CD4-positive, alpha-beta T cell (primary cell): Measurements from ENCODE around the gene ACAP2. TPM values are rescaled to one million over a fixed set of nuclear protein-coding genes. Genes with fewer than 3 reads are reported as not detected.

Source experiments
- ATAC-seq: fragments of 200-7000 bp; cut with Tn5 transposase; one replicate; pipeline ENCODE4 v1.10.0; 2022; ENCODE audit warnings: mild to moderate bottlenecking; ENCODE audit not compliant: poor library complexity
- CTCF ChIA-PET: fragments of 350-600 bp; sonication (Branson Sonifier 250); formaldehyde crosslinking; loops from one replicate; lab custom pipeline; 2021; ENCODE audit warnings: antibody characterized with exemption, inconsistent platforms; lab: Charles Lee
- POLR2A ChIA-PET: fragments of 350-600 bp; sonication (Branson Sonifier 250); formaldehyde crosslinking; loops from one replicate; lab custom pipeline; 2021; ENCODE audit warnings: antibody characterized with exemption, inconsistent platforms; lab: Charles Lee
- DNase-seq, 14 experiments: peaks; one replicate each; pipeline ENCODE4 v3.0.0-alpha.2; 2013 to 2020; ENCODE audit warnings: mixed read lengths in 2 of 14
- H3K27ac ChIP-seq, 2 donors: one replicate each; pipeline versions ENCODE4 v1.5.1 to v1.7.0; 2013; ENCODE audit warnings: low read length in 2 of 2, low read depth in 1 of 2, mild to moderate bottlenecking in 1 of 2
- H3K27me3 ChIP-seq, 2 experiments: 1 replicate in 1 of 2; 2 replicates in 1 of 2; pipeline versions ENCODE4 v1.6.1 to v1.7.0; 2013; ENCODE audit warnings: low read length in 2 of 2, control low read depth in 1 of 2, mild to moderate bottlenecking in 1 of 2, moderate library complexity in 1 of 2; ENCODE audit not compliant: insufficient read depth in 2 of 2, control insufficient read depth in 1 of 2
- H3K36me3 ChIP-seq: one replicate; pipeline ENCODE4 v1.6.1; 2013; ENCODE audit warnings: low read length, control low read depth; ENCODE audit not compliant: insufficient read depth
- H3K4me1 ChIP-seq: one replicate; pipeline ENCODE4 v1.6.1; 2013; ENCODE audit warnings: low read length, control low read depth; ENCODE audit not compliant: insufficient read depth
- H3K4me3 ChIP-seq: one replicate; pipeline ENCODE4 v1.5.1; 2013; ENCODE audit warnings: mild to moderate bottlenecking, low read length, moderate library complexity
- H3K9me3 ChIP-seq, 2 experiments: 1 replicate in 1 of 2; 2 replicates in 1 of 2; pipeline versions ENCODE4 v1.6.1 to v1.7.0; 2013; ENCODE audit warnings: low read length in 2 of 2, mild to moderate bottlenecking in 2 of 2, control low read depth in 1 of 2, moderate library complexity in 1 of 2; ENCODE audit not compliant: control insufficient read depth in 1 of 2, insufficient read depth in 1 of 2
- H3K27ac Mint-ChIP-seq: one replicate; pipeline ENCODE4 v1.8.0; 2020; ENCODE audit warnings: mixed read lengths
- H3K27me3 Mint-ChIP-seq: one replicate; pipeline ENCODE4 v1.8.0; 2021; ENCODE audit warnings: mixed read lengths
- H3K36me3 Mint-ChIP-seq: one replicate; pipeline ENCODE4 v1.8.0; 2021; ENCODE audit warnings: low read depth, mixed read lengths
- H3K4me1 Mint-ChIP-seq: one replicate; pipeline ENCODE4 v1.8.0; 2021; ENCODE audit warnings: low read depth, mixed read lengths
- H3K4me3 Mint-ChIP-seq: one replicate; pipeline ENCODE4 v1.8.0; 2020; ENCODE audit warnings: mild to moderate bottlenecking, mixed read lengths
- H3K9me3 Mint-ChIP-seq: one replicate; pipeline ENCODE4 v1.8.0; 2020; ENCODE audit warnings: mixed read lengths
- intact Hi-C, 2 experiments: fragments of 100-400 bp; cut with DNase I in 1 of 2; cut with micrococcal nuclease in 1 of 2; formaldehyde crosslinking; loops; one replicate each; pipeline versions ENCODE4 v1.15.1 to v1.9.0; 2023 to 2025; cut with DNase I, micrococcal nuclease
- total RNA-seq, 174 experiments: library from RNA in 2 of 174; stranded (reverse) in 2 of 174; gene quantifications; one replicate each; pipeline ENCODE4 v1.2.3 and lab custom pipeline; 2021 to 2026
- TF ChIP-seq, protein P1 (sequence below): fragments of 200-600 bp; IDR thresholded peaks from one replicate; pipeline ENCODE4 v1.8.0; 2022; ENCODE audit warnings: antibody characterized with exemption, mild to moderate bottlenecking

Gene ACAP2
- total RNA-seq, 2 experiments from 2014 or later, result 50.7 to 51.4 TPM

DNA sequence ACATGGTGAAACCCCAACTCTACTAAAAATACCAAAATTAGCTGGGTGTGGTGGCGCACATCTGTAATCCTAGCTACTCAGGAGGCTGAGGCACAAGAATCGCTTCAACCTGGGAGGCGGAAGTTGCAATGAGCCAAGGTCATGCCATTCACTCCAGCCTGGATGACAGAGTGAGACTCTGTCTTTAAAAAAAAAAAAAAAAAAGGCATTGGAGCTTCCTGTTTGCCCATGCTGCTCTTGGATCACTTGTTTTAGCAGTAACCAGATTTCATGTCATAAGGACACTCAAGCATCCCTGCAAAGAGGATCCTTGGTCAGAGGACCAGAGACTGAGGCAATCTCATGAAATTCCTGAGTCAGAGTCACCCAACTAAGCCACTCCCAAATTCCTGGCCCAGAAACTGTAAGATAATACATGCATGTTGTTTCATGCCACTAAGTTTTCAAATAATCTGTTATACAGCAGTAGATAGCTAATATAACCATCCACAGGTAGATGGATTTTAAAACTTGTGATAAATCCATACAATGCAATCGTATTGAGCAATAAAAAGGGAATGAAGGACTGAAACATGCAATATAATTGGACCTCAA, 89.8 kb downstream of the ACAP2 start:
- H3K4me3 Mint-ChIP-seq, result no peak overlapping the region
- peaks cover 57% of the 10 kb centered on the region for H3K36me3 Mint-ChIP-seq
- CTCF ChIA-PET, result no interaction called here
- H3K4me1 Mint-ChIP-seq, result peaks cover 28% of the 10 kb centered on the region
- no peak overlapping the region for H3K27ac Mint-ChIP-seq
- H3K27me3 ChIP-seq, result no peaks in the 10 kb centered on the region
- TF ChIP-seq, protein P1, sequence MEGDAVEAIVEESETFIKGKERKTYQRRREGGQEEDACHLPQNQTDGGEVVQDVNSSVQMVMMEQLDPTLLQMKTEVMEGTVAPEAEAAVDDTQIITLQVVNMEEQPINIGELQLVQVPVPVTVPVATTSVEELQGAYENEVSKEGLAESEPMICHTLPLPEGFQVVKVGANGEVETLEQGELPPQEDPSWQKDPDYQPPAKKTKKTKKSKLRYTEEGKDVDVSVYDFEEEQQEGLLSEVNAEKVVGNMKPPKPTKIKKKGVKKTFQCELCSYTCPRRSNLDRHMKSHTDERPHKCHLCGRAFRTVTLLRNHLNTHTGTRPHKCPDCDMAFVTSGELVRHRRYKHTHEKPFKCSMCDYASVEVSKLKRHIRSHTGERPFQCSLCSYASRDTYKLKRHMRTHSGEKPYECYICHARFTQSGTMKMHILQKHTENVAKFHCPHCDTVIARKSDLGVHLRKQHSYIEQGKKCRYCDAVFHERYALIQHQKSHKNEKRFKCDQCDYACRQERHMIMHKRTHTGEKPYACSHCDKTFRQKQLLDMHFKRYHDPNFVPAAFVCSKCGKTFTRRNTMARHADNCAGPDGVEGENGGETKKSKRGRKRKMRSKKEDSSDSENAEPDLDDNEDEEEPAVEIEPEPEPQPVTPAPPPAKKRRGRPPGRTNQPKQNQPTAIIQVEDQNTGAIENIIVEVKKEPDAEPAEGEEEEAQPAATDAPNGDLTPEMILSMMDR, result no peak
- no peaks in the 10 kb centered on the region for H3K9me3 Mint-ChIP-seq
- H3K36me3 ChIP-seq, result peaks cover 32% of the 10 kb centered on the region
- no peak overlapping the region for H3K4me3 ChIP-seq
- intact Hi-C loops, result no loop called here
- ATAC-seq (no peak), DNase-seq (no peak)
- POLR2A ChIA-PET, result no interaction called here
- no peaks in the 10 kb centered on the region for H3K9me3 ChIP-seq
- no peaks in the 10 kb centered on the region for H3K27me3 Mint-ChIP-seq
- H3K4me1 ChIP-seq, result no peaks in the 10 kb centered on the region
- no peak overlapping the region for H3K27ac ChIP-seq

DNA sequence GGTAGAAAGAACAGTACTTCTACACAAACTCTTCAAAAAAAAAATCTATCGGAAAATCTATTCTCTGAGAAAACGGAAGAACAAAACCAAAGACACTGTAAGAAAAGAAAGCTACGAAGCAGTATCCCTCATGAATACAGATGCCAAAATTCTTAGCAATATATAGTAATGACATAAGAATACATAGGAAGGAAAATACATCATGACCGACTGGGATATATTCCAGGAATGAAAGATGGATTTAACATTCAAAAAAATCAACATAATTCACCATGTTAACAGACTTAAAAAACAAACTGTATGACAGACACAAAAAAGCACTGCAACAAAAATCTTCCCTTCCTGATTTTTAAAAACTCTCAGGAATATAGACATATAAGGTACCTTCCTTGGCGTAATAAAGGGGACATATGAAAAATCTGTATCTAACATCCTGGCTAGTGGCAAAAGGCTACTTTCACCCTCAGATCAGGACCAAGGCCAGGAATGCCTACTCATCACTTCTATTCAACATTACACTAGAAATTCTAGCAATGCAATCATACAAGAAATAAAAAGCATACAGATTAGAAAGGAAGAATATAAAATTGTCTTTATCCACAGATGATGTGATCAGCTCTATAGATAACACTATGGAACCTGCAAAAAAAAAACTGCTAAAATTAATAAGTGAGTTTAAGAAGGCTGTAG, 94.2 kb downstream of the ACAP2 start:
- POLR2A ChIA-PET, result no interaction called here
- CTCF ChIA-PET, result no interaction called here
- H3K36me3 ChIP-seq, result peaks cover 16% of the 10 kb centered on the region

DNA sequence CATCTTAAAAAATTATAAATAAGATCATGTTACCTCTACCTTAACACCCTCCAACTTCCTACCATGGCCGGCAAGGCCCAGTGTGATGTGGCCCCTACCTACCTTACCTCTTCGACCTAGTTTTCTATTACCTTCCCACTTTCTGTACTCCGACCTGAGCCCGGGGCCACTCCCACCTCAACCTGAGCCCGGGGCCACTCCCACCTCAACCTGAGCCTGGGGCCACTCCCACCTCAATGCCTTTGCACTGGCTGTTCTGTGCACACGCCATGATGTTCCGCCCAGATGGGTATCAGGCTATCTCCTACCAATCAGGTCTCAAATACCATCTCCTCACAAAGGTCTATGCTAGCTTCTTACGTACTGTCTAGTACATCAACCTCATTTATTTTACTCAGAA, 105.1 kb downstream of the ACAP2 start:
- ChIA-PET POLR2A (no interaction called here), CTCF (no interaction called here)
- Mint-ChIP-seq H3K4me3 (no peak overlapping the region), H3K4me1 (no peaks in the 10 kb centered on the region), H3K36me3 (peaks cover 78% of the 10 kb centered on the region), H3K27me3 (no peaks in the 10 kb centered on the region), H3K9me3 (no peaks in the 10 kb centered on the region), H3K27ac (no peak overlapping the region)
- H3K4me1 ChIP-seq, result no peaks in the 10 kb centered on the region
- H3K36me3 ChIP-seq, result peaks cover 39% of the 10 kb centered on the region
- no peak for DNase-seq
- H3K27ac ChIP-seq, result no peak overlapping the region
- ATAC-seq, result no peak
- H3K27me3 ChIP-seq, result no peaks in the 10 kb centered on the region
- TF ChIP-seq, protein P1, result no peak
- H3K9me3 ChIP-seq, result no peaks in the 10 kb centered on the region
- no peak overlapping the region for H3K4me3 ChIP-seq
- intact Hi-C loops, result no loop called here

More for the DNA sequence above, 94.2 kb downstream of the ACAP2 start:
- H3K4me1 Mint-ChIP-seq, result peaks cover 34% of the 10 kb centered on the region
- peaks cover 44% of the 10 kb centered on the region for H3K36me3 Mint-ChIP-seq
- H3K9me3 Mint-ChIP-seq, result no peaks in the 10 kb centered on the region
- Histone ChIP-seq H3K27ac (no peak overlapping the region), H3K4me3 (no peak overlapping the region), H3K4me1 (no peaks in the 10 kb centered on the region), H3K27me3 (no peaks in the 10 kb centered on the region), H3K9me3 (no peaks in the 10 kb centered on the region)
- H3K27me3 Mint-ChIP-seq, result no peaks in the 10 kb centered on the region
- no peak overlapping the region for H3K4me3 Mint-ChIP-seq
- H3K27ac Mint-ChIP-seq, result peak overlapping the region; percentile 34
- no peak for DNase-seq
- no peak for ATAC-seq
- TF ChIP-seq, protein P1, result no peak
- intact Hi-C loops, result no loop called here
